Measurements from ENCODE around the gene PCNX4.
"Not testable (repeated sequence)": the region's sequence is repeated elsewhere in the genome, so short reads cannot be mapped to it uniquely, and the experiment has no call there.

The PCNX4 gene

GRCh38 chr14:60091550-60092525, at the start of gene PCNX4:
PCNX4 (plus strand) TSS chr14:60091923; CDS start chr14:60107639, 15,716 bp downstream.
- DNase-seq, result peak; percentile 97

- DNase-seq, result not testable (repeated sequence)
Observed at GRCh38 chr14:60047976-60048375, 43.7 kb upstream of the PCNX4 start.

- no peak for DNase-seq
Observed at GRCh38 chr14:60051721-60052221, 40.0 kb upstream of the PCNX4 start.

GRCh38 chr14:60058087-60058486, 33.6 kb upstream of the PCNX4 start:
- no peak for DNase-seq

GRCh38 chr14:60061371-60061770, 30.4 kb upstream of the PCNX4 start:
- DNase-seq, result no peak

GRCh38 chr14:60064491-60065072, 27.1 kb upstream of the PCNX4 start:
- DNase-seq, result peak; percentile 16

- no peak for DNase-seq
Observed at GRCh38 chr14:60067882-60068281, 23.8 kb upstream of the PCNX4 start.

- no peak for DNase-seq
Observed at GRCh38 chr14:60079723-60080122, 12.0 kb upstream of the PCNX4 start.

- DNase-seq, result no peak
Observed at GRCh38 chr14:60085085-60085484, 6.6 kb upstream of the PCNX4 start.

GRCh38 chr14:60085693-60086092, 6.0 kb upstream of the PCNX4 start:
- no peak for DNase-seq

- DNase-seq, result no peak
Observed at GRCh38 chr14:60087668-60088067, 4.1 kb upstream of the PCNX4 start.

- no peak for DNase-seq
Observed at GRCh38 chr14:60089221-60089620, 2.5 kb upstream of the PCNX4 start.

- DNase-seq, result no peak
Observed at GRCh38 chr14:60090864-60091519, 731 bp upstream of the PCNX4 start.

- DNase-seq, result peak; percentile 21
Observed at GRCh38 chr14:60092526-60092920, 800 bp downstream of the PCNX4 start.

- DNase-seq, result no peak
Observed at GRCh38 chr14:60093080-60093479, 1.4 kb downstream of the PCNX4 start.

- no peak for DNase-seq
Observed at GRCh38 chr14:60093606-60094005, 1.9 kb downstream of the PCNX4 start.

- DNase-seq, result no peak
Observed at GRCh38 chr14:60094306-60094897, 2.7 kb downstream of the PCNX4 start.

- DNase-seq, result no peak
Observed at GRCh38 chr14:60095231-60095630, 3.5 kb downstream of the PCNX4 start.

GRCh38 chr14:60095781-60096450, 4.2 kb downstream of the PCNX4 start:
- DNase-seq, result peak; percentile 12

GRCh38 chr14:60097974-60098373, 6.3 kb downstream of the PCNX4 start:
- no peak for DNase-seq

- DNase-seq, result not testable (repeated sequence)
Observed at GRCh38 chr14:60099855-60100254, 8.1 kb downstream of the PCNX4 start.

- no peak for DNase-seq
Observed at GRCh38 chr14:60101786-60102185, 10.1 kb downstream of the PCNX4 start.
